Activated naive CD4-positive, alpha-beta T cell treated with anti-CD3 and anti-CD28 coated beads for 36 hours (primary cell): ENCODE results near the gene HPCAL1. TPM values are rescaled to one million over a fixed set of nuclear protein-coding genes. Genes with fewer than 3 reads are reported as not detected.

ENCODE experiments used
- CTCF ChIA-PET: fragments of 350-600 bp; sonication (Branson Sonifier 250); formaldehyde crosslinking; loops from one replicate; lab custom pipeline; 2021; ENCODE audit warnings: antibody characterized with exemption; lab: Charles Lee
- DNase-seq: peaks from one replicate; pipeline ENCODE4 v3.0.0-alpha.2; 2020
- H3K27ac Mint-ChIP-seq: one replicate; pipeline ENCODE4 v1.8.0; 2021; ENCODE audit warnings: mild to moderate bottlenecking, mixed read lengths
- H3K27me3 Mint-ChIP-seq: one replicate; pipeline ENCODE4 v1.8.0; 2021; ENCODE audit warnings: low read depth, mixed read lengths
- H3K36me3 Mint-ChIP-seq: one replicate; pipeline ENCODE4 v1.8.0; 2021; ENCODE audit warnings: low read depth, mixed read lengths
- H3K4me1 Mint-ChIP-seq: one replicate; pipeline ENCODE4 v1.8.0; 2021; ENCODE audit warnings: low read depth, mixed read lengths
- H3K4me3 Mint-ChIP-seq: one replicate; pipeline ENCODE4 v1.8.0; 2021; ENCODE audit warnings: mild to moderate bottlenecking, moderate library complexity, mixed read lengths
- H3K9me3 Mint-ChIP-seq: one replicate; pipeline ENCODE4 v1.8.0; 2021; ENCODE audit warnings: mixed read lengths
- intact Hi-C: fragments of 100-400 bp; cut with micrococcal nuclease; formaldehyde crosslinking; loops from one replicate; pipeline ENCODE4 v1.15.1; 2023
- total RNA-seq, 2 experiments: library from RNA; stranded (reverse); gene quantifications; one replicate each; pipeline ENCODE4 v1.2.3, GENCODE V29; 2021

Gene HPCAL1
- total RNA-seq, 2 experiments from 2014 or later = 71.4 to 73.8 TPM

DNA sequence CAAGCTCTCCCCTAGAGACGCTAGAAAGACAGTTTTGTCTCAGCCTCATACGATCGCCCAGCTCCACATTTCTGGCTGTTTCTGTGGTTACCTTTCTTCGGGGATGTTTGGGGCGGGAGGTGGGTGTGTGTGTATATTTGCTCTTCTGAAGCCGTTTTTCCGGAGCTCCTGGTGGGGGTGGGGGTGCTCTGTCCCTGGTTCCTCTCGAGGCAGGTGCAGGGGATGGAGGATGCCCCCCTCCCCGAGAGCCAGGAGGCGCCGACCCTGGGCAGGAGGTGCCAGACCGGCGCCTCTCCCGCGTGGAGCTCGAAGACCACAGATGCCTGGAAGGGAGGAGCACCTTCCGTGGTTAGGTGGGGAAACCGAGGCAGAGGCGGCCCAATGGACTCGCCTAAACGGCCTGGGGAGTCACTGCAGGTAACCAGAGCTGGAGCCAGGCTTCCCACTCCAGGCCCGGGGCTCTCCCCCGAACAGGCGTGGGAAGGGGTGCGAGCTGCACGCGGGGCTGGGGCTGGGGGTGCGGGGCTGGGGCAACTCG lies 694 bp upstream of the HPCAL1 start:
- CTCF ChIA-PET = interaction anchor here (0.6 to 11.4 kb wide), 12 partner anchors 18 to 176 kb away, joined by 3 to 125 read pairs (median 4); no protein-coding TSS in a partner anchor
- H3K9me3 Mint-ChIP-seq = no peaks in the 10 kb centered on the region
- peak; percentile 38 for DNase-seq
- H3K27me3 Mint-ChIP-seq = no peaks in the 10 kb centered on the region
- intact Hi-C loops = loop anchor here (1.0 to 10.0 kb wide), 7 partner anchors 30 to 747 kb away; partner anchors contain the start of genes ADAM17 and RRM2
- H3K4me1 Mint-ChIP-seq = peaks cover 70% of the 10 kb centered on the region
- H3K36me3 Mint-ChIP-seq = peaks cover 2% of the 10 kb centered on the region
- H3K27ac Mint-ChIP-seq = peak overlapping the region; percentile 16
- peak overlapping the region; percentile 65 for H3K4me3 Mint-ChIP-seq

- Mint-ChIP-seq H3K27me3 (no peaks in the 10 kb centered on the region), H3K4me3 (peak overlapping the region; percentile 99), H3K27ac (peak overlapping the region; percentile 83), H3K9me3 (no peaks in the 10 kb centered on the region), H3K4me1 (peaks cover 70% of the 10 kb centered on the region), H3K36me3 (peaks cover 2% of the 10 kb centered on the region)
- peak; percentile 39 for DNase-seq
- CTCF ChIA-PET = interaction anchor here (0.5 to 11.4 kb wide), 9 partner anchors 19 to 374 kb away, joined by 3 to 125 read pairs (median 3); no protein-coding TSS in a partner anchor
- intact Hi-C loops = loop anchor here (2.0 to 10.0 kb wide), 3 partner anchors 231 to 748 kb away; partner anchors contain the start of gene ADAM17
Measured at GRCh38 chr2:10303181-10303693, 533 bp downstream of the HPCAL1 start.

DNA sequence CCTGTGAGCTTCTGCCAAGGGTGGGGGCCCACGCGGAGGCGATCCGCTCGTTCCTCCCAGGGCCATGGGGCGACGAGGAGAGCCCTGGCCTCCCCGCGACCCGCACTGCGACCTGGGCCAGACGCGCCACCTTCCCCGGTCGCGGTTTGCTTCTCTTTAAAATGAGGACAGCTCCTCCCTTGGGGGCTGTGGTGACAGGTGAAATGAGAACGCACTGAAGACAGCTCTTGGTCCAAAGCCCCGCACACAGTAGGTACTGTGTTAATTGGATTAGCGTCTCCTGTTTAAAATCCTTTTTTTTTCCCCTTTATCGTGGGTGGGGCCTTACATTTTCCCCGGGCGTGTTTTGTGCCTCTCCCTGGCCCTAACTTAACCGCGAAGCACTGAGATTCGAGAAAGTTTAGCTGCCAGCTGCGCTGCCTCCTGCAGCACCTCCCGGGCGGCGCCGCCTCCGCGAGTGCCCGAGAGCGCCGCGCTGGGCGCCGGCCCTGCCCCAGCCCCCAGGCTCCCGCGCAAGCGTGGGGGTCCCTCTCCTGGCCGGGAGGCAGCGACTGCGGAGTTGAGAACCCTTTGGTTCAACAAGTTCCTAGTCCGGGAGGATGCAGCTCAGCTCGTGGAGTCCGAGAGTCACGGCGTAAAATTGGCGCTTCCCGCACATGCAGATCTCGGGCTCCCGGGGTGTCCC lies 1.1 kb downstream of the HPCAL1 start:
- intact Hi-C loops = loop anchor here (2.0 to 10.0 kb wide), 4 partner anchors 79 to 749 kb away; partner anchors contain the start of gene ADAM17

GRCh38 chr2:10304458-10305253 lies 2.0 kb downstream of the HPCAL1 start:
- intact Hi-C loops = loop anchor here (1.0 to 10.0 kb wide), 7 partner anchors 27 to 750 kb away; partner anchors contain the start of gene ADAM17
- H3K27ac Mint-ChIP-seq = no peak overlapping the region
- H3K27me3 Mint-ChIP-seq = no peaks in the 10 kb centered on the region
- peak overlapping the region; percentile 99 for H3K4me3 Mint-ChIP-seq
- no peaks in the 10 kb centered on the region for H3K9me3 Mint-ChIP-seq
- CTCF ChIA-PET = interaction anchor here (0.6 to 11.4 kb wide), 12 partner anchors 15 to 271 kb away, joined by 3 to 125 read pairs (median 3); no protein-coding TSS in a partner anchor
- peaks cover 65% of the 10 kb centered on the region for H3K4me1 Mint-ChIP-seq
- DNase-seq = no peak
- peaks cover 2% of the 10 kb centered on the region for H3K36me3 Mint-ChIP-seq

More for the DNA sequence above, 1.1 kb downstream of the HPCAL1 start:
- H3K27ac Mint-ChIP-seq = peak overlapping the region; percentile 60
- CTCF ChIA-PET = interaction anchor here (0.7 to 11.4 kb wide), 10 partner anchors 20 to 131 kb away, joined by 3 to 125 read pairs (median 3); no protein-coding TSS in a partner anchor
- peaks cover 69% of the 10 kb centered on the region for H3K4me1 Mint-ChIP-seq
- peak; percentile 54 for DNase-seq
- peaks cover 2% of the 10 kb centered on the region for H3K36me3 Mint-ChIP-seq
- no peaks in the 10 kb centered on the region for H3K9me3 Mint-ChIP-seq
- H3K4me3 Mint-ChIP-seq = peak overlapping the region; percentile 99
- no peaks in the 10 kb centered on the region for H3K27me3 Mint-ChIP-seq

DNA sequence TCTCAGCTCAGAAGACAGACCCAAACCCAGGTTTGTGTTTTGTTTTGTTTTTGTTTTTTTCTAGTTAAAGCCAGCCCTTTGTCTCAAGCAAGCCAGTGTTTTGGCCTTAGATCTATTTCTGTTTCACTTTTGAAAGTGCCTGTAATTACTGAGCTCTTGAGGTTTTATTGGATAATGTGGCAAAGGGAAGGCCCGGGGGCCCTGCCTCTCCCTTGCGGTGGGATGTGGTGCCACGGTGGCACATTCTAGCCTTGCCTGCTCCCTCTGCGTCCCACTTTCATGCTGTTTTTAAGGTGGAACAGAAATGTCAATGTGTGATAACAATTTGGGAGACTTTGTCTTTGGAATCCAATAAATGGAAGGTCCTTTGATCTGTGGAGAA lies 2.5 kb downstream of the HPCAL1 start:
- Mint-ChIP-seq H3K9me3 (no peaks in the 10 kb centered on the region), H3K27ac (peak overlapping the region; percentile 48), H3K4me1 (peaks cover 67% of the 10 kb centered on the region), H3K4me3 (peak overlapping the region; percentile 99), H3K36me3 (peaks cover 2% of the 10 kb centered on the region), H3K27me3 (no peaks in the 10 kb centered on the region)
- peak; percentile 81 for DNase-seq
- intact Hi-C loops = loop anchor here (1.0 to 10.0 kb wide), 6 partner anchors 26 to 750 kb away; partner anchors contain the start of gene ADAM17
- CTCF ChIA-PET = interaction anchor here (0.7 to 11.4 kb wide), 10 partner anchors 14 to 270 kb away, joined by 3 to 125 read pairs (median 4); no protein-coding TSS in a partner anchor

- peaks cover 63% of the 10 kb centered on the region for H3K4me1 Mint-ChIP-seq
- no peaks in the 10 kb centered on the region for H3K9me3 Mint-ChIP-seq
- H3K36me3 Mint-ChIP-seq = peaks cover 2% of the 10 kb centered on the region
- peak; percentile 77 for DNase-seq
- intact Hi-C loops = loop anchor here (1.0 to 10.0 kb wide), 6 partner anchors 26 to 751 kb away; partner anchors contain the start of gene ADAM17
- peak overlapping the region; percentile 48 for H3K27ac Mint-ChIP-seq
- no peaks in the 10 kb centered on the region for H3K27me3 Mint-ChIP-seq
- H3K4me3 Mint-ChIP-seq = peak overlapping the region; percentile 99
- CTCF ChIA-PET = interaction anchor here (0.7 to 11.4 kb wide), 10 partner anchors 16 to 270 kb away, joined by 3 to 125 read pairs (median 4); no protein-coding TSS in a partner anchor
Measured at GRCh38 chr2:10305715-10306114, 3.0 kb downstream of the HPCAL1 start.

DNA sequence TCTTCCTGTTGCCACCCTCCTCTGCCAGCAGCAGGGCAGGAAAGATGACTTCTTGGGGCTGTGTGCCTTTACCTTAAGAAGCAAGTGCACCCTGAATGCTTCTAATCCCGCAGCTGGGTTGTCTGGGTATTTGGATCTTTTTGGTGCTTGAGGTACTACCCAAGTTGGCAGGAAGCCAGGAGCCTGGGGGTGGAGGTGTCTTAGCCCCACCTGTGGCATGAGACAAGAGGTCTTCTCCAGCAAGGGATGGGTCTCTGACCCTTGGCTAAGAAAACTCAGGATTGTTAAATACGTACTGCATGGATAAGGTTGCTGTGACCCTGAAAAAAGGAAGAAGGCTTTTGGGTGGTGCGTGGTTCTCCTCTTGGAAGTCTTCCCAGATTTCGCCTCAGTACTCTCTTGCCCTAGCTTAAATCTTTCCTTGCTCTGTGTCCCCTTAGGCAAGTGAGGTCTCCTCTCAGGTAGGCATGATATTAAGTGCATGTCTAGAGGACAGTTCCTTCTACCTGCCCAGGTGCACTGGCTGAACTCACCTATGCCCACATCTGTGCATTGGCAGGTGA lies 4.3 kb downstream of the HPCAL1 start:
- DNase-seq = peak; percentile 23
- CTCF ChIA-PET = interaction anchor here (0.6 to 11.4 kb wide), 5 partner anchors 17 to 235 kb away, joined by 3 to 125 read pairs (median 6); no protein-coding TSS in a partner anchor
- Mint-ChIP-seq H3K27me3 (no peaks in the 10 kb centered on the region), H3K9me3 (no peaks in the 10 kb centered on the region), H3K4me3 (no peak overlapping the region), H3K36me3 (peaks cover 2% of the 10 kb centered on the region), H3K4me1 (peaks cover 51% of the 10 kb centered on the region), H3K27ac (no peak overlapping the region)
- intact Hi-C loops = loop anchor here (10.0 kb wide), 1 partner anchor 752 kb away; the partner anchor contains the start of gene ADAM17

DNA sequence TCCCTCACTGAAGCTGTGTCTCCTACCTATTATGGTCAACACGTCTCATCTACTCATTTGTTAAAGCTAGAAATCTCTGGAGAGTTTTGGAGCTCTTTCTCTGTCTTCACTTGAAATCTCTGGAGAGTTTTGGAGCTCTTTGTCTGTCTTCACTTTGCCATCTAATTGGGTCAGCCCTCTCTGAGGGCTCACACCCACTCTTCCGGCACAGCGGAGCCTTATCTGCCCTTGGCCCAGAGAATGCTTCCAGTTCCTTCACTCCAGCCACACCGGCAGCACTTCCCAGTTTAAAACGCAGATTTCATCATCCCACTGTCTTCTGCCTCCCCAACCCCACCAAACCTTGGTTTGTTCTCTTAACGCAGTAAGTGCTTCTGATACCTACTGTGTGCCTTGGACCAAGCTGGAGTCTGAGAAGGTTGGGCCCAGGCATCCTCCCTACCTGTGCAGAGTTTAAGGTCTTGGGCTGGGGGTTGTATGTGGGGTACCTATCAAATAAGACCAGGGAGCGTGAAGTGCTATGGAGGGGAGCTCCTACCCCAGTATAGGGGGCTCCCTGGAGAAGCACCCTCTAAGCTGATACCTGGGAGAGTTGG lies 5.0 kb downstream of the HPCAL1 start:
- Mint-ChIP-seq H3K4me1 (peaks cover 51% of the 10 kb centered on the region), H3K27ac (peak overlapping the region; percentile 29), H3K4me3 (no peak overlapping the region), H3K9me3 (no peaks in the 10 kb centered on the region), H3K27me3 (no peaks in the 10 kb centered on the region), H3K36me3 (peaks cover 2% of the 10 kb centered on the region)
- intact Hi-C loops = loop anchor here (10.0 kb wide), 1 partner anchor 753 kb away; the partner anchor contains the start of gene ADAM17
- no peak for DNase-seq
- CTCF ChIA-PET = interaction anchor here (0.6 to 11.4 kb wide), 4 partner anchors 16 to 235 kb away, joined by 3 to 125 read pairs (median 62); no protein-coding TSS in a partner anchor

- intact Hi-C loops = loop anchor here (10.0 kb wide), 1 partner anchor 754 kb away; the partner anchor contains the start of gene ADAM17
- Mint-ChIP-seq H3K9me3 (no peaks in the 10 kb centered on the region), H3K4me3 (no peak overlapping the region), H3K27me3 (no peaks in the 10 kb centered on the region), H3K36me3 (peaks cover 2% of the 10 kb centered on the region), H3K4me1 (peaks cover 49% of the 10 kb centered on the region), H3K27ac (no peak overlapping the region)
- DNase-seq = no peak
- CTCF ChIA-PET = interaction anchor here (11.4 kb wide), 1 partner anchor 21 kb away, joined by 119 read pairs; no protein-coding TSS in a partner anchor
Measured at GRCh38 chr2:10308866-10309265, 6.2 kb downstream of the HPCAL1 start.

GRCh38 chr2:10309286-10309685 lies 6.6 kb downstream of the HPCAL1 start:
- Mint-ChIP-seq H3K4me3 (no peak overlapping the region), H3K9me3 (no peaks in the 10 kb centered on the region), H3K27me3 (no peaks in the 10 kb centered on the region), H3K4me1 (peaks cover 52% of the 10 kb centered on the region), H3K36me3 (peaks cover 2% of the 10 kb centered on the region), H3K27ac (no peak overlapping the region)
- CTCF ChIA-PET = interaction anchor here (1.5 to 11.4 kb wide), 2 partner anchors 14 to 20 kb away, joined by 3 to 119 read pairs; no protein-coding TSS in a partner anchor
- intact Hi-C loops = loop anchor here (10.0 kb wide), 1 partner anchor 754 kb away; the partner anchor contains the start of gene ADAM17
- DNase-seq = no peak
